ENCODE measurements around the gene MORN5. TPM values are rescaled to one million over a fixed set of nuclear protein-coding genes. Genes with fewer than 3 reads are reported as not detected.

The MORN5 gene
- polyA plus RNA-seq, 1 donor from 2014 or later: not detected

DNA sequence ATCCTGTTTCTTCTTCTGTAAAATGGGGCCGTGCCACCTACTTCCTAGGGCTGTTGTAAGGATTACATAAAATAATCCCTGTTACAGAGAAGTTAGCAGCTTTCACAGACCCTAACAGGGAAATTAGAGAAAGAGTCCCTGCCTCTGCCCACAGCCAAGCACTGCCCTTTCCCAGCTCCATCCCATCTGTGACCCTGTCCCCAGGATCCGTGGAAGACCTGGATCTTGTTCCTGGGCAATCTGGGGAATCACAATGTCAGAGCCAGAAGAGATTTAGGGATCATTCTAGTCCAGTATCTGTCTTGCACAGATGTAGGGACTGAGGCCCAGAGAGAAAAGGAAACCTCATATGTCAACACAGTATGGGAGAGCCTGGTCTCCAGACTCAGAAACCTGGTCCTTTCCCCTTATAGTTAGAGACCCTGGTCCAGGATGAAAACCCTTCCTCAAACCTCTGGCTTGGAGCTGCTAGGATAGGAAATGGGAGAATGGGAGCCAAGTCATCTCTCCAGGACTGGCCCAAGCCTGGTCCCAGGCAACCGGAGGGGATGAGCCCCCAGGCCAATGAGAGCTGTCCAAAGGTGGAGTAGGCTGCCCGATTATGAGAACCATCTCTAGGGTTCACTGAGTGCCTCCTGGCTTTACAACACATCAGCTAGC lies 56.6 kb downstream of the MORN5 start:
- TF ChIP-seq POLR2AphosphoS5 (IDR thresholded peaks at IDR 0.05) (no peak), MXI1 (conservative IDR thresholded peaks at IDR 0.05; ENCODE audit: poor library complexity, severe bottlenecking) (no peak), EP300 (conservative IDR thresholded peaks at IDR 0.05; ENCODE audit: poor library complexity, severe bottlenecking) (no peak)
- TF ChIP-seq, protein P1, sequence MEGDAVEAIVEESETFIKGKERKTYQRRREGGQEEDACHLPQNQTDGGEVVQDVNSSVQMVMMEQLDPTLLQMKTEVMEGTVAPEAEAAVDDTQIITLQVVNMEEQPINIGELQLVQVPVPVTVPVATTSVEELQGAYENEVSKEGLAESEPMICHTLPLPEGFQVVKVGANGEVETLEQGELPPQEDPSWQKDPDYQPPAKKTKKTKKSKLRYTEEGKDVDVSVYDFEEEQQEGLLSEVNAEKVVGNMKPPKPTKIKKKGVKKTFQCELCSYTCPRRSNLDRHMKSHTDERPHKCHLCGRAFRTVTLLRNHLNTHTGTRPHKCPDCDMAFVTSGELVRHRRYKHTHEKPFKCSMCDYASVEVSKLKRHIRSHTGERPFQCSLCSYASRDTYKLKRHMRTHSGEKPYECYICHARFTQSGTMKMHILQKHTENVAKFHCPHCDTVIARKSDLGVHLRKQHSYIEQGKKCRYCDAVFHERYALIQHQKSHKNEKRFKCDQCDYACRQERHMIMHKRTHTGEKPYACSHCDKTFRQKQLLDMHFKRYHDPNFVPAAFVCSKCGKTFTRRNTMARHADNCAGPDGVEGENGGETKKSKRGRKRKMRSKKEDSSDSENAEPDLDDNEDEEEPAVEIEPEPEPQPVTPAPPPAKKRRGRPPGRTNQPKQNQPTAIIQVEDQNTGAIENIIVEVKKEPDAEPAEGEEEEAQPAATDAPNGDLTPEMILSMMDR (IDR thresholded peaks at IDR 0.05; ENCODE audit: poor library complexity, severe bottlenecking): no peak
- H3K4me2 ChIP-seq (ENCODE audit: low read length): no peak overlapping the region

DNA sequence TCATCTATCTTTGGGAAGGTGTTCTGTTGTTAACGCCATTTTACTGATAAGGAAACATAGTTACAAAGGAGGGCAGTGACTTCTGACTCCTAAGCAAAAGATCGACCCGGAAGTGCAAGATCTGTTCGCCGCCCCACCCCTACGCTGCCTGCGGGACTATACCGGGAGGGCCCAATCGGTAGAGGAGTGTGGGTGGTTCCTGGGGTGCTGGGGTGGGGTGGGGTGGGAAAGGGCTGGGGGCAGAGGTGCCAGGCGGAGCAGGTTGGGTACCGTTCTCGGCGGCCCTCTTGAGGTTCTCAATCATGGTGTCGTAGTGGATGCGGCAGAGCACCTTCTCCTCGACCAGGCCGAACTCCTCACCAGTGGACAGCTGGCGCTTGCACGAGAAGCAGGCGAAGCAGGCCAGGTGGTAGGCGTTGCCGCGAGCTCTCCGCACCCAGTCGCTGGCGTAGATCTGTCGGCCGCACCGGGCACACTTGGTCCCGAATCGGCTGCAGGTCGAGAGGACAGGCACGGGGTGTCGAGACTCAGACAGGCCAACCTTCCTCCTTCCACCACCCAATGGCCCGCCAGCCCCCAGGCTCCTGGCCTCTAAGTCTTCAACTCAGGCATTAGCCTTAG lies 57.2 kb downstream of the MORN5 start:
- TF ChIP-seq MXI1 (conservative IDR thresholded peaks at IDR 0.05; ENCODE audit: poor library complexity, severe bottlenecking) (no peak), EZH2 (IDR thresholded peaks at IDR 0.05; ENCODE audit: borderline replicate concordance, insufficient read depth, low read length, poor library complexity, severe bottlenecking) (no peak), EP300 (conservative IDR thresholded peaks at IDR 0.05; ENCODE audit: poor library complexity, severe bottlenecking) (no peak), SMC3 (conservative IDR thresholded peaks at IDR 0.05; ENCODE audit: poor library complexity) (no peak), TAF1 (IDR thresholded peaks at IDR 0.05; ENCODE audit: low read depth) (no peak), POLR2AphosphoS5 (IDR thresholded peaks at IDR 0.05) (no peak), RAD21 (conservative IDR thresholded peaks at IDR 0.05) (no peak)
- TF ChIP-seq, protein P1 (IDR thresholded peaks at IDR 0.05; ENCODE audit: poor library complexity, severe bottlenecking): no peak
- TF ChIP-seq, protein P2, sequence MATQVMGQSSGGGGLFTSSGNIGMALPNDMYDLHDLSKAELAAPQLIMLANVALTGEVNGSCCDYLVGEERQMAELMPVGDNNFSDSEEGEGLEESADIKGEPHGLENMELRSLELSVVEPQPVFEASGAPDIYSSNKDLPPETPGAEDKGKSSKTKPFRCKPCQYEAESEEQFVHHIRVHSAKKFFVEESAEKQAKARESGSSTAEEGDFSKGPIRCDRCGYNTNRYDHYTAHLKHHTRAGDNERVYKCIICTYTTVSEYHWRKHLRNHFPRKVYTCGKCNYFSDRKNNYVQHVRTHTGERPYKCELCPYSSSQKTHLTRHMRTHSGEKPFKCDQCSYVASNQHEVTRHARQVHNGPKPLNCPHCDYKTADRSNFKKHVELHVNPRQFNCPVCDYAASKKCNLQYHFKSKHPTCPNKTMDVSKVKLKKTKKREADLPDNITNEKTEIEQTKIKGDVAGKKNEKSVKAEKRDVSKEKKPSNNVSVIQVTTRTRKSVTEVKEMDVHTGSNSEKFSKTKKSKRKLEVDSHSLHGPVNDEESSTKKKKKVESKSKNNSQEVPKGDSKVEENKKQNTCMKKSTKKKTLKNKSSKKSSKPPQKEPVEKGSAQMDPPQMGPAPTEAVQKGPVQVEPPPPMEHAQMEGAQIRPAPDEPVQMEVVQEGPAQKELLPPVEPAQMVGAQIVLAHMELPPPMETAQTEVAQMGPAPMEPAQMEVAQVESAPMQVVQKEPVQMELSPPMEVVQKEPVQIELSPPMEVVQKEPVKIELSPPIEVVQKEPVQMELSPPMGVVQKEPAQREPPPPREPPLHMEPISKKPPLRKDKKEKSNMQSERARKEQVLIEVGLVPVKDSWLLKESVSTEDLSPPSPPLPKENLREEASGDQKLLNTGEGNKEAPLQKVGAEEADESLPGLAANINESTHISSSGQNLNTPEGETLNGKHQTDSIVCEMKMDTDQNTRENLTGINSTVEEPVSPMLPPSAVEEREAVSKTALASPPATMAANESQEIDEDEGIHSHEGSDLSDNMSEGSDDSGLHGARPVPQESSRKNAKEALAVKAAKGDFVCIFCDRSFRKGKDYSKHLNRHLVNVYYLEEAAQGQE (IDR thresholded peaks at IDR 0.05; ENCODE audit: borderline replicate concordance): no peak
- Histone ChIP-seq H3K27ac (ENCODE audit: low read length) (no peak overlapping the region), H3K79me2 (replicated peaks; ENCODE audit: insufficient read depth, low read length) (no peaks in the 10 kb centered on the region), H3F3A (ENCODE audit: insufficient read depth, low read length, poor library complexity, severe bottlenecking) (no peaks in the 10 kb centered on the region), H3K9me3 (ENCODE audit: low read length) (no peaks in the 10 kb centered on the region), H4K20me1 (ENCODE audit: insufficient read depth) (no peaks in the 10 kb centered on the region), H3K36me3 (ENCODE audit: insufficient read depth, low read length) (no peaks in the 10 kb centered on the region), H2AFZ (ENCODE audit: low read depth, low read length) (no peak overlapping the region), H3K4me3 (ENCODE audit: low read length) (no peak overlapping the region), H3K27me3 (ENCODE audit: insufficient read depth, low read depth, low read length) (peaks cover 100% of the 10 kb centered on the region), H3K4me2 (ENCODE audit: low read length) (no peak overlapping the region), H3K9me2 (ENCODE audit: insufficient read depth, low read length) (no peaks in the 10 kb centered on the region), H3K9ac (ENCODE audit: low read length) (no peak overlapping the region)

More for the DNA sequence above, 56.6 kb downstream of the MORN5 start:
- no peaks in the 10 kb centered on the region for H3K36me3 ChIP-seq (ENCODE audit: insufficient read depth, low read length)
- H4K20me1 ChIP-seq (ENCODE audit: insufficient read depth): no peaks in the 10 kb centered on the region
- H3F3A ChIP-seq (ENCODE audit: insufficient read depth, low read length, poor library complexity, severe bottlenecking): no peaks in the 10 kb centered on the region
- H3K9ac ChIP-seq (ENCODE audit: low read length): no peak overlapping the region
- no peaks in the 10 kb centered on the region for H3K79me2 ChIP-seq (replicated peaks; ENCODE audit: insufficient read depth, low read length)
- H3K27me3 ChIP-seq (ENCODE audit: insufficient read depth, low read depth, low read length): peaks cover 100% of the 10 kb centered on the region
- H3K9me2 ChIP-seq (ENCODE audit: insufficient read depth, low read length): no peaks in the 10 kb centered on the region
- H2AFZ ChIP-seq (ENCODE audit: low read depth, low read length): no peak overlapping the region
- H3K4me3 ChIP-seq (ENCODE audit: low read length): no peak overlapping the region
- no peak overlapping the region for H3K27ac ChIP-seq (ENCODE audit: low read length)
- H3K9me3 ChIP-seq (ENCODE audit: low read length): no peaks in the 10 kb centered on the region

All from neural cell (in vitro differentiated cells).